ENCODE data around the gene BTAF1. TPM values are rescaled to one million over a fixed set of nuclear protein-coding genes. Genes with fewer than 3 reads are reported as not detected.

BTAF1 gene
- total RNA-seq, 3 donors from 2014 or later (not counting 1 experiment from before 2014, with no cell fraction given): 77.3 to 88.7 (median 80.7) TPM

DNA sequence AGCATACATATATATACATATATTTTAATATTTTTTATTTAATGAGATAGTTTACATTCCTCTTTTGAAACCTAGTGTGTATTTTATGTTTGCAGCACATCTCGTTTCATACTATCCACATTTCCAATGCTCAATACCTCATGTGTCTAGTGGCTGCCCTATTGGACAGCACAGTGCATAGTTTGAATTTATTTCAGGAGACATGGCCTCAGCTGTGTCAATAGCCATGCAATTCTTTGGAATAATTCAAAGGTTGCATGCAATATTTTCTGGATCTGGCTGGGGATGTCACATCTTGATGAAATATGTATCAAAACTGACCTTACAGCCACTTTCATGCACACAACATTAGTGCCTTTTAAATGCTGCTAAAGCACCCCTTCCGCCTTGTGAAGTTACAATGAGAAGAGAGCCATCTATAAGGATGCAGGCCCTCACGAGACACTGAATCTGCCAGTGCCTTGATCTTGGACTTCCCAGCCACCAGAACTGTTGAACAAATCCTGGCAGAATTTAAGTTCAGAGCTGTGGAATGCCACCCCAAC is 27.3 kb upstream of the BTAF1 start:
- no peak for DNase-seq
- Mint-ChIP-seq H3K27ac (no peak overlapping the region), H3K4me1 (peaks cover 3 to 4% of the 10 kb centered on the region in 2 donors), H3K4me3 (no peak overlapping the region), H3K27me3 (ENCODE audit: low read depth in 2 of 2) (peaks cover 6 to 28% of the 10 kb centered on the region in 2 donors), H3K36me3 (no peaks in the 10 kb centered on the region), H3K9me3 (no peaks in the 10 kb centered on the region)
- H3K36me3 ChIP-seq (ENCODE audit: control insufficient read depth, insufficient read depth, low read length): no peaks in the 10 kb centered on the region
- TF ChIP-seq, protein P1, sequence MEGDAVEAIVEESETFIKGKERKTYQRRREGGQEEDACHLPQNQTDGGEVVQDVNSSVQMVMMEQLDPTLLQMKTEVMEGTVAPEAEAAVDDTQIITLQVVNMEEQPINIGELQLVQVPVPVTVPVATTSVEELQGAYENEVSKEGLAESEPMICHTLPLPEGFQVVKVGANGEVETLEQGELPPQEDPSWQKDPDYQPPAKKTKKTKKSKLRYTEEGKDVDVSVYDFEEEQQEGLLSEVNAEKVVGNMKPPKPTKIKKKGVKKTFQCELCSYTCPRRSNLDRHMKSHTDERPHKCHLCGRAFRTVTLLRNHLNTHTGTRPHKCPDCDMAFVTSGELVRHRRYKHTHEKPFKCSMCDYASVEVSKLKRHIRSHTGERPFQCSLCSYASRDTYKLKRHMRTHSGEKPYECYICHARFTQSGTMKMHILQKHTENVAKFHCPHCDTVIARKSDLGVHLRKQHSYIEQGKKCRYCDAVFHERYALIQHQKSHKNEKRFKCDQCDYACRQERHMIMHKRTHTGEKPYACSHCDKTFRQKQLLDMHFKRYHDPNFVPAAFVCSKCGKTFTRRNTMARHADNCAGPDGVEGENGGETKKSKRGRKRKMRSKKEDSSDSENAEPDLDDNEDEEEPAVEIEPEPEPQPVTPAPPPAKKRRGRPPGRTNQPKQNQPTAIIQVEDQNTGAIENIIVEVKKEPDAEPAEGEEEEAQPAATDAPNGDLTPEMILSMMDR (IDR thresholded peaks at IDR 0.05): no peak
- no peak overlapping the region for H3K27ac ChIP-seq (ENCODE audit: low read length)
- H3K9me3 ChIP-seq (ENCODE audit: control insufficient read depth, insufficient read depth, low read length): no peaks in the 10 kb centered on the region
- no peak for ATAC-seq
- no peaks in the 10 kb centered on the region for H3K4me1 ChIP-seq (ENCODE audit: control insufficient read depth, insufficient read depth, low read length)
- 86% methylated on average over 3 of the region's 3 CpGs for WGBS (ENCODE audit: insufficient coverage)
- H3K4me3 ChIP-seq (ENCODE audit: low read length): no peak overlapping the region
- no peaks in the 10 kb centered on the region for H3K27me3 ChIP-seq (ENCODE audit: control insufficient read depth, insufficient read depth, low read length)
- intact Hi-C loops (cut with micrococcal nuclease): no loop called here

DNA sequence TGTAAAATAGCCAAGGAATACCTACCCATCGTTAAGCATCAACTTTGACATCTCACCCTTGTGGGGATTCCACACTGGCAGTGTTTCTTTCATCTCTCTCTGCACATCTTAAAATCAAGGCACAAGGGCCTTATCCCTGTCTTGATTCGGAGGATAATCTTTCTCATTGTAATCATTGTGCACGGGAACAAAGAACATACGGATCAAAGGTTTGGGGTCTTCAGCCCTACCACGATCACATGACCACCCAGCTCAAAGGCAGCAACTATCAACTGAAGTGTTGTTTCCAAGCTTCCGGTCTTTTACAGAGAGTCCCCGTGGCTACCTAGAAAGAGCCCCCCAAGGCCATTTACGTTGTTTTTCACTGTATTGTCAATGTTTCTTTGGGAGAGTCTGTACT is 26.1 kb upstream of the BTAF1 start:
- DNase-seq (no peak), ATAC-seq (no peak)
- no peak overlapping the region for H3K4me3 Mint-ChIP-seq
- H3K36me3 Mint-ChIP-seq: no peaks in the 10 kb centered on the region
- H3K27ac ChIP-seq (ENCODE audit: low read length): no peak overlapping the region
- WGBS (ENCODE audit: insufficient coverage): 73% methylated on average over 8 of the region's 8 CpGs
- H3K9me3 ChIP-seq (ENCODE audit: control insufficient read depth, insufficient read depth, low read length): no peaks in the 10 kb centered on the region
- TF ChIP-seq, protein P1 (IDR thresholded peaks at IDR 0.05): no peak
- H3K27me3 Mint-ChIP-seq (ENCODE audit: low read depth in 2 of 2): peaks cover 6 to 28% of the 10 kb centered on the region in 2 donors
- H3K4me3 ChIP-seq (ENCODE audit: low read length): no peak overlapping the region
- no peak overlapping the region for H3K27ac Mint-ChIP-seq
- H3K27me3 ChIP-seq (ENCODE audit: control insufficient read depth, insufficient read depth, low read length): no peaks in the 10 kb centered on the region
- H3K9me3 Mint-ChIP-seq: no peaks in the 10 kb centered on the region
- H3K36me3 ChIP-seq (ENCODE audit: control insufficient read depth, insufficient read depth, low read length): no peaks in the 10 kb centered on the region
- peaks cover 15% of the 10 kb centered on the region in 2 donors for H3K4me1 Mint-ChIP-seq
- no peaks in the 10 kb centered on the region for H3K4me1 ChIP-seq (ENCODE audit: control insufficient read depth, insufficient read depth, low read length)
- intact Hi-C loops (cut with micrococcal nuclease): no loop called here

DNA sequence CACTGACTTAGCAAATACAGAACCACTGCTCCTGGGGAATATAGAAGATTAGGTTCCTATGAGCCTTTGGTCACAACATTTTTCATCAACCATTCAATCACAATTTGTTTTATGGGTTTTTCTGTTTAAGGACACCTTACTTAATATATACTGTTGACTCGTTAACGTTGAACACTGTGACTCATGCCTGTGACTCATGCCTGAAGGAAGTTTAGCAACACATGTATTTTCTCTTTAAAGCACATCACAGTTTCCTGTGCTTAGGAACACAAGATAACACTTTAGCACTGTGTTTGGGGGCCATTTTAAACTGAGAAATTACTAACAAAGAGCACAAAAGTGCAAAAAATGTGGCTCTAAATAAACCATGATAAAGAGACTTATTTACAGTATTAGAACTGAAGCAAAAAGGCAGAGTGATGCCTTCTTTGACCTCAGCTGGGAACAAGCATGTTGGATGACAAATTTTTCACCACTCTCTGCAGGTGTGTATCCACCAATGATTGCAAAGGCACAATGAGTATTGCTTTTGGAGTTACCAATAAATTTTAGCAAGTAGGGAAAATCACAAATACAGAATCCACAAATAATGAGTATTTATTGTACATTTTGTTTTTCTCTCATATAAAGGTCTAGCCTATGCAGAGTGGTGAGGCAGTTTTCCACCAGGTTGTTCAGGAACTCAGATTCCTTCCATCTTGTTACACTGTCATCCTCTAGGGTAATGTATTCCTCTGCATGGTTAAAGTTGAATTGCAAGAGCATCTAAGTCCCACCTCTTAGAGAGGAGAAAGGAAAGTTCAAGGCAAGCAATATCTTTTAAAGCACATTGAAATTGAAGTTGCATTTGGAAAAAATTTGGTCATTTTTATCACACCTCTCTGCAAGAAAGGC is 21.5 kb upstream of the BTAF1 start:
- Histone ChIP-seq H3K27ac (ENCODE audit: low read length) (peak overlapping the region; percentile 73), H3K27me3 (ENCODE audit: control insufficient read depth, insufficient read depth, low read length) (no peaks in the 10 kb centered on the region), H3K4me3 (ENCODE audit: low read length) (no peak overlapping the region), H3K9me3 (ENCODE audit: control insufficient read depth, insufficient read depth, low read length) (no peaks in the 10 kb centered on the region), H3K4me1 (ENCODE audit: control insufficient read depth, insufficient read depth, low read length) (peaks cover 6% of the 10 kb centered on the region), H3K36me3 (ENCODE audit: control insufficient read depth, insufficient read depth, low read length) (no peaks in the 10 kb centered on the region)
- no peaks in the 10 kb centered on the region for H3K9me3 Mint-ChIP-seq
- ATAC-seq (peak; percentile 95 to 100 (median 99)), DNase-seq (peak; percentile 37 to 64)
- intact Hi-C loops (cut with micrococcal nuclease): no loop called here
- H3K4me1 Mint-ChIP-seq: peaks cover 21 to 25% of the 10 kb centered on the region in 2 donors
- H3K27ac Mint-ChIP-seq: peak overlapping the region; percentile 86 to 88
- H3K36me3 Mint-ChIP-seq: no peaks in the 10 kb centered on the region
- TF ChIP-seq, protein P1 (IDR thresholded peaks at IDR 0.05): no peak
- peak overlapping the region; percentile 25 for H3K4me3 Mint-ChIP-seq
- WGBS (ENCODE audit: insufficient coverage): 0% methylated on average over 2 of the region's 2 CpGs
- H3K27me3 Mint-ChIP-seq (ENCODE audit: low read depth in 2 of 2): peaks cover 4 to 11% of the 10 kb centered on the region in 2 donors

Measured in natural killer cell (primary cell).